ENCODE data around the gene IL22RA1.

IL22RA1 gene

GRCh38 chr1:24141311-24141997 lies 1.5 kb downstream of the IL22RA1 start:
- no peak overlapping the region for H2BK120ac ChIP-seq (ENCODE audit: low read depth, low read length)
- H4K8ac ChIP-seq (ENCODE audit: low read depth, low read length), result no peak overlapping the region
- H3K14ac ChIP-seq (ENCODE audit: low read length), result no peak overlapping the region
- no peak overlapping the region for H2BK15ac ChIP-seq (ENCODE audit: low read length)
- H2AK5ac ChIP-seq (ENCODE audit: low read depth, low read length), result no peak overlapping the region
- no peak overlapping the region for H4K91ac ChIP-seq (ENCODE audit: low read depth, low read length, poor library complexity)
- no peak overlapping the region for H2BK12ac ChIP-seq (ENCODE audit: low read length)
- H3K36me3 ChIP-seq (replicated peaks in 1 of 2; ENCODE audit: control insufficient read depth in 2 of 2, insufficient read depth in 2 of 2, low read length in 2 of 2), result no peaks in the 10 kb centered on the region
- no peak overlapping the region for H3K9ac ChIP-seq (ENCODE audit: low read depth, low read length, poor library complexity)
- no peaks in the 10 kb centered on the region for H3K9me3 ChIP-seq (replicated peaks in 1 of 2; ENCODE audit: control insufficient read depth in 2 of 2, insufficient read depth in 1 of 2, low read depth in 1 of 2, low read length in 2 of 2)
- H3K23ac ChIP-seq (ENCODE audit: low read depth, low read length, poor library complexity), result no peak overlapping the region
- H2AFZ ChIP-seq (ENCODE audit: low read length), result no peak overlapping the region
- H3K4ac ChIP-seq (ENCODE audit: low read length), result no peak overlapping the region
- H3K79me1 ChIP-seq (ENCODE audit: low read depth, low read length), result no peaks in the 10 kb centered on the region
- no peak overlapping the region for H3K4me2 ChIP-seq (ENCODE audit: insufficient read depth, low read length, poor library complexity, severe bottlenecking)
- H3K4me1 ChIP-seq (ENCODE audit: control insufficient read depth in 2 of 2, insufficient read depth in 1 of 2, low read depth in 1 of 2, low read length in 2 of 2), result peaks cover 0 to 1% of the 10 kb centered on the region in 2 donors
- H2BK5ac ChIP-seq (ENCODE audit: low read length), result no peak overlapping the region
- DNase-seq (ENCODE audit: low spot score), result no peak
- no peak overlapping the region for H3K27ac ChIP-seq (replicated peaks; ENCODE audit: low read length)
- H3K18ac ChIP-seq (ENCODE audit: low read length), result no peak overlapping the region
- H3K4me3 ChIP-seq (ENCODE audit: low read length in 2 of 2), result no peak overlapping the region
- WGBS, 2 donors (ENCODE audit: extremely low coverage in 2 of 2, insufficient read length in 2 of 2, insufficient replicate concordance in 1 of 2), result no CpG with 5 or more reads among the region's 10 CpGs
- peaks cover 0 to 26% (median 0%) of the 10 kb centered on the region in 3 experiments for H3K27me3 ChIP-seq (ENCODE audit: control insufficient read depth in 3 of 3, insufficient read depth in 3 of 3, low read depth in 1 of 3, low read length in 3 of 3)

- Histone ChIP-seq H4K8ac (ENCODE audit: low read depth, low read length) (no peak overlapping the region), H3K4ac (ENCODE audit: low read length) (no peak overlapping the region), H2AK5ac (ENCODE audit: low read depth, low read length) (no peak overlapping the region), H2BK12ac (ENCODE audit: low read length) (no peak overlapping the region), H3K4me3 (ENCODE audit: low read length in 2 of 2) (peak overlapping the region in 1 of 2 donors; percentile 26), H3K27me3 (ENCODE audit: control insufficient read depth in 3 of 3, insufficient read depth in 3 of 3, low read depth in 1 of 3, low read length in 3 of 3) (peaks cover 0 to 26% (median 0%) of the 10 kb centered on the region in 3 experiments), H4K91ac (ENCODE audit: low read depth, low read length, poor library complexity) (no peak overlapping the region), H2AFZ (ENCODE audit: low read length) (no peak overlapping the region), H3K14ac (ENCODE audit: low read length) (no peak overlapping the region), H3K4me2 (ENCODE audit: insufficient read depth, low read length, poor library complexity, severe bottlenecking) (no peak overlapping the region), H3K9me3 (replicated peaks in 1 of 2; ENCODE audit: control insufficient read depth in 2 of 2, insufficient read depth in 1 of 2, low read depth in 1 of 2, low read length in 2 of 2) (no peaks in the 10 kb centered on the region), H3K23ac (ENCODE audit: low read depth, low read length, poor library complexity) (peak overlapping the region; percentile 28), H2BK15ac (ENCODE audit: low read length) (no peak overlapping the region), H2BK120ac (ENCODE audit: low read depth, low read length) (no peak overlapping the region), H3K79me1 (ENCODE audit: low read depth, low read length) (no peaks in the 10 kb centered on the region), H3K36me3 (replicated peaks in 1 of 2; ENCODE audit: control insufficient read depth in 2 of 2, insufficient read depth in 2 of 2, low read length in 2 of 2) (no peaks in the 10 kb centered on the region), H3K4me1 (ENCODE audit: control insufficient read depth in 2 of 2, insufficient read depth in 1 of 2, low read depth in 1 of 2, low read length in 2 of 2) (peaks cover 0 to 1% of the 10 kb centered on the region in 2 donors), H3K9ac (ENCODE audit: low read depth, low read length, poor library complexity) (no peak overlapping the region), H2BK5ac (ENCODE audit: low read length) (no peak overlapping the region), H3K27ac (replicated peaks; ENCODE audit: low read length) (no peak overlapping the region), H3K18ac (ENCODE audit: low read length) (no peak overlapping the region)
- DNase-seq (ENCODE audit: low spot score), result no peak
- WGBS, 2 donors (ENCODE audit: extremely low coverage in 2 of 2, insufficient read length in 2 of 2, insufficient replicate concordance in 1 of 2), result no CpG with 5 or more reads among the region's 17 CpGs
Observed at GRCh38 chr1:24140741-24141181, 2.2 kb downstream of the IL22RA1 start.

- Histone ChIP-seq H3K4ac (ENCODE audit: low read length) (no peak overlapping the region), H3K79me1 (ENCODE audit: low read depth, low read length) (no peaks in the 10 kb centered on the region), H2BK15ac (ENCODE audit: low read length) (no peak overlapping the region), H3K27ac (replicated peaks; ENCODE audit: low read length) (no peak overlapping the region), H2BK12ac (ENCODE audit: low read length) (no peak overlapping the region), H3K4me1 (ENCODE audit: control insufficient read depth in 2 of 2, insufficient read depth in 1 of 2, low read depth in 1 of 2, low read length in 2 of 2) (peaks cover 0 to 1% of the 10 kb centered on the region in 2 donors), H3K4me2 (ENCODE audit: insufficient read depth, low read length, poor library complexity, severe bottlenecking) (no peak overlapping the region), H2BK5ac (ENCODE audit: low read length) (no peak overlapping the region), H3K4me3 (ENCODE audit: low read length in 2 of 2) (no peak overlapping the region), H3K9me3 (replicated peaks in 1 of 2; ENCODE audit: control insufficient read depth in 2 of 2, insufficient read depth in 1 of 2, low read depth in 1 of 2, low read length in 2 of 2) (no peaks in the 10 kb centered on the region), H3K14ac (ENCODE audit: low read length) (no peak overlapping the region), H3K23ac (ENCODE audit: low read depth, low read length, poor library complexity) (no peak overlapping the region), H2AFZ (ENCODE audit: low read length) (no peak overlapping the region), H3K9ac (ENCODE audit: low read depth, low read length, poor library complexity) (no peak overlapping the region), H4K91ac (ENCODE audit: low read depth, low read length, poor library complexity) (no peak overlapping the region), H3K18ac (ENCODE audit: low read length) (no peak overlapping the region), H4K8ac (ENCODE audit: low read depth, low read length) (no peak overlapping the region), H2AK5ac (ENCODE audit: low read depth, low read length) (no peak overlapping the region), H2BK120ac (ENCODE audit: low read depth, low read length) (no peak overlapping the region), H3K36me3 (replicated peaks in 1 of 2; ENCODE audit: control insufficient read depth in 2 of 2, insufficient read depth in 2 of 2, low read length in 2 of 2) (no peaks in the 10 kb centered on the region), H3K27me3 (ENCODE audit: control insufficient read depth in 3 of 3, insufficient read depth in 3 of 3, low read depth in 1 of 3, low read length in 3 of 3) (peaks cover 0 to 26% (median 0%) of the 10 kb centered on the region in 3 experiments)
- WGBS, 2 donors (ENCODE audit: extremely low coverage in 2 of 2, insufficient read length in 2 of 2, insufficient replicate concordance in 1 of 2), result no CpG with 5 or more reads among the region's 11 CpGs
- DNase-seq (ENCODE audit: low spot score), result no peak
Observed at GRCh38 chr1:24139841-24140425, 3.0 kb downstream of the IL22RA1 start.

GRCh38 chr1:24139222-24139489 lies 3.8 kb downstream of the IL22RA1 start:
- Histone ChIP-seq H3K79me1 (ENCODE audit: low read depth, low read length) (no peaks in the 10 kb centered on the region), H3K23ac (ENCODE audit: low read depth, low read length, poor library complexity) (no peak overlapping the region)

More at GRCh38 chr1:24139222-24139489, 3.8 kb downstream of the IL22RA1 start:
- Histone ChIP-seq H4K8ac (ENCODE audit: low read depth, low read length) (no peak overlapping the region), H3K4me1 (ENCODE audit: control insufficient read depth in 2 of 2, insufficient read depth in 1 of 2, low read depth in 1 of 2, low read length in 2 of 2) (peaks cover 0 to 1% of the 10 kb centered on the region in 2 donors), H2BK15ac (ENCODE audit: low read length) (no peak overlapping the region), H2AFZ (ENCODE audit: low read length) (no peak overlapping the region), H2BK12ac (ENCODE audit: low read length) (no peak overlapping the region), H2BK5ac (ENCODE audit: low read length) (no peak overlapping the region), H3K4ac (ENCODE audit: low read length) (no peak overlapping the region), H2AK5ac (ENCODE audit: low read depth, low read length) (no peak overlapping the region), H2BK120ac (ENCODE audit: low read depth, low read length) (no peak overlapping the region), H3K18ac (ENCODE audit: low read length) (no peak overlapping the region), H3K27ac (replicated peaks; ENCODE audit: low read length) (no peak overlapping the region), H3K27me3 (ENCODE audit: control insufficient read depth in 3 of 3, insufficient read depth in 3 of 3, low read depth in 1 of 3, low read length in 3 of 3) (peaks cover 0 to 21% (median 0%) of the 10 kb centered on the region in 3 experiments), H3K4me2 (ENCODE audit: insufficient read depth, low read length, poor library complexity, severe bottlenecking) (no peak overlapping the region), H3K36me3 (replicated peaks in 1 of 2; ENCODE audit: control insufficient read depth in 2 of 2, insufficient read depth in 2 of 2, low read length in 2 of 2) (no peaks in the 10 kb centered on the region), H3K14ac (ENCODE audit: low read length) (no peak overlapping the region), H3K4me3 (ENCODE audit: low read length in 2 of 2) (no peak overlapping the region), H3K9me3 (replicated peaks in 1 of 2; ENCODE audit: control insufficient read depth in 2 of 2, insufficient read depth in 1 of 2, low read depth in 1 of 2, low read length in 2 of 2) (no peaks in the 10 kb centered on the region), H3K9ac (ENCODE audit: low read depth, low read length, poor library complexity) (no peak overlapping the region), H4K91ac (ENCODE audit: low read depth, low read length, poor library complexity) (no peak overlapping the region)
- no peak for DNase-seq (ENCODE audit: low spot score)
- no CpG with 5 or more reads among the region's 2 CpGs for WGBS, 2 donors (ENCODE audit: extremely low coverage in 2 of 2, insufficient read length in 2 of 2, insufficient replicate concordance in 1 of 2)

Data from neuronal stem cell (in vitro differentiated cells).